OCI-LY1 (cell line): ENCODE measurements around the gene CTTNBP2.

ENCODE experiments used
- H2AFZ ChIP-seq: fragments of 200-600 bp; sonication (generic), shearing (Covaris generic); 2 replicates; pipeline ENCODE4 v1.6.0; 2014; ENCODE audit warnings: antibody characterized with exemption, mild to moderate bottlenecking, low read length
- H3F3A ChIP-seq: fragments of 200-600 bp; sonication (generic), shearing (Covaris generic); 2 replicates; pipeline ENCODE4 v1.6.0; 2014; ENCODE audit warnings: mild to moderate bottlenecking, antibody characterized with exemption, low read length, moderate library complexity; ENCODE audit not compliant: insufficient read depth
- H3K27ac ChIP-seq: fragments of 200-600 bp; sonication (generic); 2 replicates; pipeline ENCODE4 v1.5.1; 2014; ENCODE audit warnings: low read length, mixed run types, mild to moderate bottlenecking, low read depth; ENCODE audit not compliant: poor library complexity, severe bottlenecking
- H3K27me3 ChIP-seq: fragments of 200-600 bp; sonication (generic); 2 replicates; pipeline ENCODE4 v1.6.0; 2014; ENCODE audit warnings: antibody characterized with exemption, mild to moderate bottlenecking, low read length, moderate library complexity; ENCODE audit not compliant: insufficient read depth
- H3K36me3 ChIP-seq: fragments of 200-600 bp; sonication (generic); 2 replicates; pipeline ENCODE4 v1.6.1; 2014; ENCODE audit warnings: mild to moderate bottlenecking, antibody characterized with exemption, low read length, moderate library complexity, mixed read lengths; ENCODE audit not compliant: insufficient read depth
- H3K4me1 ChIP-seq: fragments of 200-600 bp; sonication (generic); 2 replicates; pipeline ENCODE4 v1.5.1; 2014; ENCODE audit warnings: mild to moderate bottlenecking, low read length, moderate library complexity; ENCODE audit not compliant: insufficient read depth, severe bottlenecking
- H3K4me2 ChIP-seq: fragments of 200-600 bp; sonication (generic), shearing (Covaris generic); 2 replicates; pipeline ENCODE4 v1.6.1; 2014; ENCODE audit warnings: low read length
- H3K4me3 ChIP-seq: fragments of 200-600 bp; sonication (generic); 2 replicates; pipeline ENCODE4 v1.5.1; 2014; ENCODE audit warnings: low read length, low read depth, mild to moderate bottlenecking, mixed read lengths; ENCODE audit not compliant: poor library complexity, severe bottlenecking
- H3K79me2 ChIP-seq: fragments of 200-600 bp; shearing (Covaris generic); 2 replicates; pipeline ENCODE4 v1.6.1; 2016; ENCODE audit warnings: mixed run types, low read length, mixed read lengths; ENCODE audit not compliant: insufficient read depth
- H3K9ac ChIP-seq: fragments of 200-600 bp; sonication (generic), shearing (Covaris generic); 2 replicates; pipeline ENCODE4 v1.6.1; 2014; ENCODE audit warnings: mild to moderate bottlenecking, low read length, mixed read lengths
- H3K9me2 ChIP-seq: fragments of 200-600 bp; sonication (generic), shearing (Covaris generic); 2 replicates; pipeline ENCODE4 v1.6.1; 2014; ENCODE audit warnings: low read depth, mild to moderate bottlenecking, low read length, mixed read lengths
- H3K9me3 ChIP-seq: fragments of 200-600 bp; shearing (Covaris generic); 2 replicates; pipeline ENCODE4 v1.6.1; 2014; ENCODE audit warnings: low read length, mixed read lengths
- H4K20me1 ChIP-seq: fragments of 200-600 bp; sonication (generic), shearing (Covaris generic); 2 replicates; pipeline ENCODE4 v1.6.0; 2016; ENCODE audit warnings: mild to moderate bottlenecking, low read length; ENCODE audit not compliant: insufficient read depth
- EZH2 ChIP-seq: fragments of 200-600 bp; sonication (generic), shearing (Covaris generic); IDR thresholded peaks from 2 replicates; pipeline ENCODE4 v1.8.0; 2017; ENCODE audit warnings: borderline replicate concordance, mixed run types, mild to moderate bottlenecking, antibody characterized with exemption, low read length, moderate library complexity, mixed read lengths
- TF ChIP-seq, protein P1 (sequence below): fragments of 200-600 bp; sonication (generic), shearing (Covaris generic); IDR thresholded peaks from 2 replicates; pipeline ENCODE4 v1.5.1; 2017; ENCODE audit warnings: mild to moderate bottlenecking, antibody characterized with exemption, low read length, moderate library complexity, mixed read lengths

CTTNBP2 gene

DNA sequence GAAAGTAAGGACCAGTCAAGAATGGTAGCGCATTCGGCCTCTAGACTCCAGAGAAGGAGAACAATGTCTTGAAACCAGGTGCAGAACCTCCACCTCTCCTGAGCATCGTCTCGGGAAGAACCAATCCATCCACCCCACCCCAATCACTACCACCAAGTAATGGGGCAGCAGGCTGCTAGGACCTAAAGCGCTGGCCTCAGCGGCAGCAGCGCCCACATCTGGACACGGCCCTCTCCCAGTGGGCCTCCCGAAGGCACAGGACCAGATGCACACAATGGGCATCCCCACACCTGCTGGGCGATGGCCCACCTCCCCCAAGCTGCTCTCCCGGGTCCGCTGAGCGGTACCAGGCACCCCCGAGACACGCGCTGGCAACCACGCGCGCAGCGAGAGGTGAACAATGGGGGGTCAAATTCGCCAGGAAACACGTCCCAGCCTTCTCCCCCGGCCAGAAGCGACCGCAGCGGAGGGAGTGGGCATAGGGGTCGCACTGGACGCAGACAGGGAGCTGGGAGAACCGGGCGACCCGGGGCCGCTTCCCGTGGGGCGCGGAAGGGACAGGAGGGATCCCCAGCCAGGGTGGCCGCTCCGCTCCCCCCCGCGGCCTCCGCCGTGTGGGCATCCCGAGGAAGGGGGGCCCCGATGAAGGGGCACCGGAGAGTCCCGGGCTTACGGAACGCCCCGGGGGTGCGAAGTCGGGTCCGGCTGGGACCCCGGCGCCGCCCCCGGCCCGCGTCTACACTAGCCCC is 506 bp downstream of the CTTNBP2 start:
- no peak overlapping the region for H2AFZ ChIP-seq
- no peak overlapping the region for H3K27ac ChIP-seq
- no peak overlapping the region for H3K4me2 ChIP-seq

GRCh38 chr7:117871778-117872538 is 1.3 kb downstream of the CTTNBP2 start:
- Histone ChIP-seq H3K9me2 (no peaks in the 10 kb centered on the region), H3K36me3 (no peaks in the 10 kb centered on the region), H3K4me1 (no peaks in the 10 kb centered on the region), H3F3A (no peaks in the 10 kb centered on the region), H3K27ac (no peak overlapping the region), H3K4me3 (no peak overlapping the region), H3K79me2 (no peaks in the 10 kb centered on the region), H3K9me3 (no peaks in the 10 kb centered on the region), H2AFZ (no peak overlapping the region), H3K4me2 (no peak overlapping the region), H3K27me3 (no peaks in the 10 kb centered on the region), H4K20me1 (no peaks in the 10 kb centered on the region), H3K9ac (no peak overlapping the region)
- TF ChIP-seq, protein P1, sequence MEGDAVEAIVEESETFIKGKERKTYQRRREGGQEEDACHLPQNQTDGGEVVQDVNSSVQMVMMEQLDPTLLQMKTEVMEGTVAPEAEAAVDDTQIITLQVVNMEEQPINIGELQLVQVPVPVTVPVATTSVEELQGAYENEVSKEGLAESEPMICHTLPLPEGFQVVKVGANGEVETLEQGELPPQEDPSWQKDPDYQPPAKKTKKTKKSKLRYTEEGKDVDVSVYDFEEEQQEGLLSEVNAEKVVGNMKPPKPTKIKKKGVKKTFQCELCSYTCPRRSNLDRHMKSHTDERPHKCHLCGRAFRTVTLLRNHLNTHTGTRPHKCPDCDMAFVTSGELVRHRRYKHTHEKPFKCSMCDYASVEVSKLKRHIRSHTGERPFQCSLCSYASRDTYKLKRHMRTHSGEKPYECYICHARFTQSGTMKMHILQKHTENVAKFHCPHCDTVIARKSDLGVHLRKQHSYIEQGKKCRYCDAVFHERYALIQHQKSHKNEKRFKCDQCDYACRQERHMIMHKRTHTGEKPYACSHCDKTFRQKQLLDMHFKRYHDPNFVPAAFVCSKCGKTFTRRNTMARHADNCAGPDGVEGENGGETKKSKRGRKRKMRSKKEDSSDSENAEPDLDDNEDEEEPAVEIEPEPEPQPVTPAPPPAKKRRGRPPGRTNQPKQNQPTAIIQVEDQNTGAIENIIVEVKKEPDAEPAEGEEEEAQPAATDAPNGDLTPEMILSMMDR, result no peak
- no peak for TF ChIP-seq EZH2

More for the DNA sequence above, 506 bp downstream of the CTTNBP2 start:
- no peak overlapping the region for H3K9ac ChIP-seq
- H3K79me2 ChIP-seq, result no peaks in the 10 kb centered on the region
- no peak overlapping the region for H3K4me3 ChIP-seq
- H3K4me1 ChIP-seq, result no peaks in the 10 kb centered on the region
- no peaks in the 10 kb centered on the region for H4K20me1 ChIP-seq
- H3K36me3 ChIP-seq, result no peaks in the 10 kb centered on the region
- no peaks in the 10 kb centered on the region for H3K9me2 ChIP-seq
- no peaks in the 10 kb centered on the region for H3F3A ChIP-seq
- H3K27me3 ChIP-seq, result no peaks in the 10 kb centered on the region
- TF ChIP-seq, protein P1, result no peak
- TF ChIP-seq EZH2, result no peak
- no peaks in the 10 kb centered on the region for H3K9me3 ChIP-seq

- Histone ChIP-seq H2AFZ (no peak overlapping the region), H3K36me3 (no peaks in the 10 kb centered on the region), H3K9me2 (no peaks in the 10 kb centered on the region), H3K9me3 (no peaks in the 10 kb centered on the region), H4K20me1 (no peaks in the 10 kb centered on the region), H3K27me3 (no peaks in the 10 kb centered on the region), H3K27ac (no peak overlapping the region), H3K4me1 (no peaks in the 10 kb centered on the region), H3F3A (no peaks in the 10 kb centered on the region), H3K79me2 (no peaks in the 10 kb centered on the region), H3K4me2 (no peak overlapping the region), H3K9ac (no peak overlapping the region), H3K4me3 (no peak overlapping the region)
- TF ChIP-seq, protein P1, result no peak
Observed at GRCh38 chr7:117871401-117871777, 1.9 kb downstream of the CTTNBP2 start.
